NB4 (cell line): Measurements from ENCODE around the gene PKNOX2.

ENCODE experiments used
- DNase-seq: peaks from one replicate; pipeline ENCODE4 v3.0.0; 2010; ENCODE audit warnings: low read depth
- H3K4me3 ChIP-seq: one replicate; pipeline ENCODE4 v1.5.1; 2011; ENCODE audit warnings: mild to moderate bottlenecking, low read depth, low read length, moderate library complexity
- MYC ChIP-seq: IDR thresholded peaks from 2 replicates; pipeline ENCODE4 v1.6.1; 2011; ENCODE audit warnings: low read depth, low read length
- POLR2A ChIP-seq: IDR thresholded peaks from 2 replicates; pipeline ENCODE4 v1.6.1; 2011; ENCODE audit warnings: mild to moderate bottlenecking; ENCODE audit not compliant: insufficient read length; ENCODE audit errors: extremely low read depth
- TF ChIP-seq, protein P1 (sequence below): IDR thresholded peaks from one replicate; pipeline ENCODE4 v1.5.1; 2012; ENCODE audit warnings: low read depth, low read length
- TF ChIP-seq, protein P2 (sequence below): IDR thresholded peaks from 2 replicates; pipeline ENCODE4 v1.6.1; 2011; ENCODE audit warnings: low read depth, low read length

The PKNOX2 gene, protein sequence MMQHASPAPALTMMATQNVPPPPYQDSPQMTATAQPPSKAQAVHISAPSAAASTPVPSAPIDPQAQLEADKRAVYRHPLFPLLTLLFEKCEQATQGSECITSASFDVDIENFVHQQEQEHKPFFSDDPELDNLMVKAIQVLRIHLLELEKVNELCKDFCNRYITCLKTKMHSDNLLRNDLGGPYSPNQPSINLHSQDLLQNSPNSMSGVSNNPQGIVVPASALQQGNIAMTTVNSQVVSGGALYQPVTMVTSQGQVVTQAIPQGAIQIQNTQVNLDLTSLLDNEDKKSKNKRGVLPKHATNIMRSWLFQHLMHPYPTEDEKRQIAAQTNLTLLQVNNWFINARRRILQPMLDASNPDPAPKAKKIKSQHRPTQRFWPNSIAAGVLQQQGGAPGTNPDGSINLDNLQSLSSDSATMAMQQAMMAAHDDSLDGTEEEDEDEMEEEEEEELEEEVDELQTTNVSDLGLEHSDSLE

DNA sequence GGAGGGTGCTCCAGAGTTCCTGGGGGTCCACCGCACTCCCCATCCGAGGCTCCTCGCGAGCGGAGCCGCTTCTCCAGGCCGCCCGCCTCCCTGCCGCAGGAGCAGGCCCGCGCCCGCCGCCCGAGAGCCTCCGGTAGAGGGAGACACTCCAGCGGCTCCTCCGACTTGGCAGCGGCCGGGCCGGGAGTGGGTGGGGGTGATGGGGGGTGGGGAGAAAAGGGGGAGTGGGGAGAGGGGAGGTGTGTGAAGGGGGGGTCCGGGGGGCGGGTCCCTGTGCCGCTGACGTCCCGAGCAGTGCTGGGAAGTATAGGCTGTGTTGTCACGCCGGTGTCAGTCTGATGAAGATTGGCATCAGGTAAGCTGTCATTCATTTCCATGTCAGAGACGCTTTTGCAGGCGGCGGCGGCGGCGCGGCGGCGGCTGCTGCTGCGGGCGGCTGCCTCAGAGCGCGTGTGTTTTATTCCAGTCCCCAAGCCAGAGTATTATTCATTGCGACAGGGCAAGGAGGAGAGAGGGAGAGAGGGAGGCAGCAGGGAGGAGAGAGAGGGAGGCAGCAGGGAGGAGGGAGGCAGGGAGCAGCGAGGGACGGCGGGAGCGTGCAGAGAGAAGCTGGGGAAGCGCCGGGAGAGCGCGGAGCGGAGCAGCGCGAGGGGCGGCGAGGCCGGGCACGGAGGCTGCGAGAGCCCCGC, at the start of gene PKNOX2:
Gene PKNOX2 (plus strand): TSS at position 330 of the 689 bp plus-strand sequence. CDS start 186,555 bp downstream, outside the sequence.
- TF ChIP-seq, protein P1, sequence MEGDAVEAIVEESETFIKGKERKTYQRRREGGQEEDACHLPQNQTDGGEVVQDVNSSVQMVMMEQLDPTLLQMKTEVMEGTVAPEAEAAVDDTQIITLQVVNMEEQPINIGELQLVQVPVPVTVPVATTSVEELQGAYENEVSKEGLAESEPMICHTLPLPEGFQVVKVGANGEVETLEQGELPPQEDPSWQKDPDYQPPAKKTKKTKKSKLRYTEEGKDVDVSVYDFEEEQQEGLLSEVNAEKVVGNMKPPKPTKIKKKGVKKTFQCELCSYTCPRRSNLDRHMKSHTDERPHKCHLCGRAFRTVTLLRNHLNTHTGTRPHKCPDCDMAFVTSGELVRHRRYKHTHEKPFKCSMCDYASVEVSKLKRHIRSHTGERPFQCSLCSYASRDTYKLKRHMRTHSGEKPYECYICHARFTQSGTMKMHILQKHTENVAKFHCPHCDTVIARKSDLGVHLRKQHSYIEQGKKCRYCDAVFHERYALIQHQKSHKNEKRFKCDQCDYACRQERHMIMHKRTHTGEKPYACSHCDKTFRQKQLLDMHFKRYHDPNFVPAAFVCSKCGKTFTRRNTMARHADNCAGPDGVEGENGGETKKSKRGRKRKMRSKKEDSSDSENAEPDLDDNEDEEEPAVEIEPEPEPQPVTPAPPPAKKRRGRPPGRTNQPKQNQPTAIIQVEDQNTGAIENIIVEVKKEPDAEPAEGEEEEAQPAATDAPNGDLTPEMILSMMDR, result peak; percentile 28
- no peak for TF ChIP-seq POLR2A

DNA sequence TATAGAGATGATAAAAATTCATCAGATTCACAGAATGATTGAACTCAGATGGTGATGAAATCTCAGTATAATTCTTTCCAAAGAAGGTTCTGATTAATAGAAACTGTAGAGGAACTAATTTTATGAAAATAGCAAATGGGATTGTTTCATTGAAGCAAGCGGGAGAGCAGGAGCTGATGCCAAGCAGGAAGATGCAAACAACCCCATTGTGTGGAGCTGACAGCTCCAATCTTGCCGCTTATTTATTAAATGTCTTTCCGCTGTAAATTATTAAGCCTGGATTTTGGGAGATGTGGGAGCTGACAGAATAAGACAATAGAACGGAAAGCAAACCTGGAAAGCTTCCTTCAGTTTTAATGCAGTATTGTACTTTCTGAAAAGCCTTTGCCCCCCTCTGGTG, 47.1 kb upstream of the PKNOX2 start:
- DNase-seq, result no peak
- no peak overlapping the region for H3K4me3 ChIP-seq
- TF ChIP-seq, protein P1, result no peak
- TF ChIP-seq, protein P2, sequence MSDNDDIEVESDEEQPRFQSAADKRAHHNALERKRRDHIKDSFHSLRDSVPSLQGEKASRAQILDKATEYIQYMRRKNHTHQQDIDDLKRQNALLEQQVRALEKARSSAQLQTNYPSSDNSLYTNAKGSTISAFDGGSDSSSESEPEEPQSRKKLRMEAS, result no peak
- TF ChIP-seq POLR2A (no peak), MYC (no peak)

More for the DNA sequence above, at the start of gene PKNOX2:
- peak; percentile 60 for DNase-seq
- H3K4me3 ChIP-seq, result no peak within 1 kb of the TSS

DNA sequence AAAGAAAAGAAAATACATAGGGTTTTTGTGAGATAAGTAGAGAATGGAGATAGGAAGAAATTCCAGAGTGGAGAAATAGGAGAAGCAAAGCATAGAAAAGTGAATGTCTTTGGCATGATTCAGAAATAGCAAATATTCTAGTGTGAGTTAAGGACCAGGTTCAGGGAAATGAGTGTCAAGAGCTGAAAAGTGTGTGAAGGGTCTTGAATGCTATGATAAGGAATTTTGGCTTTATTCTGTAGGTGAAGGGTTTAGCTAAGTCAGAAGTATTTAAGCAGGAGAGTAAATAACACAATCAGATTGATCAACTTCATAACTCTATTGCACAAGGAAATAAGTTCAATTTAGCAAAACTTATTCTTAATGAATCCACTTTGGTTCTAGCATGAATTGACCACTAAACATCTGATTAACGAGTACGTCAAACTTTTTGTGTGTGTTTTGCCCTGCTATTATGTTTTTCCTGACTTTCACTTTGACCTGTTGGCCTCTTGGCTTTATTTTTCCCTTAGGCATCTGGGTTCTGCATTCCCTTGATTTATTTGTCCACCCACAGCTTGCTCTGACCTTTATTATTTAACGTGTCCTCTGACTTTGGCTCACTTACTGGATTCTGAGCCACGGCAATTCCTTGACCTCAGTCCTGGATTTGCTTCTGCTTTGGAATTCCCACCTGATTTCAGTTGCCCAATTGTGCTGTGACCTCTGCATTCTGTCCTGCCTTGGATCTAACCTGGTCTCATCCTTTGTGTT, 41.2 kb upstream of the PKNOX2 start:
- no peak overlapping the region for H3K4me3 ChIP-seq
- no peak for DNase-seq
- TF ChIP-seq MYC (no peak), POLR2A (no peak)
- TF ChIP-seq, protein P2, result no peak

DNA sequence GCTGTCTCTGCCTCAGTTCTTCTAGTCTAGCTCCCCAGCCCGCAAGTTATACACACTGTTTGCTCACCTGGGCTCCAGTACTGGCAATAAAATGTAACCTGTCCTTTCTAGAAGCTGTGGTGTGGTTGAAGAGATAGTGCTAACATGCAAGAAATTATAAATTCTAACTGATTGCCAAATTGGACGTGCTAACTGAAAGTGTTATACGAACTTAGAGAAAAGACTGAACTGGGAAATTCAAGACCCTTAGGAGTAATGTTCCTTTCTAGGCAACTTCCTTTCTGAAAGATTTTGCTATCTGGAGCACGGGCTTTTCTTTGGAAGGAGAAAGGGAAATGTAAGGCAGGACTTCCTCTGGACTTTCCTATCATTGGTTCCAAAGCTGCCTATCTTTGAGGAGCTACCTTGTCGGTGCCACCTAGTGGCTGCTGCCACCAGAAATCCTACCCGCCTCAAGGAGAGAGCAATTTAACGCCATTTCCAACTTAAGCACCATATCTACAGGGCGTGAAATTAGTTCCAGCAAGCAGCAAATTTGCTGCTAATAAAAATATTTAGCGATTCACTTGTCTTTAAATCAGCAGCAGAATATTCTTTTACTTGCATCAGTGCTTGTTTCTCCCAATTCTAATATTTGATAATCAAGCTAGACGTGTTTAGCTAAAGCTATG, 40.5 kb upstream of the PKNOX2 start:
- peak; percentile 67 for DNase-seq
- TF ChIP-seq, protein P2, result no peak
- TF ChIP-seq, protein P1, result peak; percentile 57
- TF ChIP-seq MYC (no peak), POLR2A (no peak)
- no peak overlapping the region for H3K4me3 ChIP-seq

DNA sequence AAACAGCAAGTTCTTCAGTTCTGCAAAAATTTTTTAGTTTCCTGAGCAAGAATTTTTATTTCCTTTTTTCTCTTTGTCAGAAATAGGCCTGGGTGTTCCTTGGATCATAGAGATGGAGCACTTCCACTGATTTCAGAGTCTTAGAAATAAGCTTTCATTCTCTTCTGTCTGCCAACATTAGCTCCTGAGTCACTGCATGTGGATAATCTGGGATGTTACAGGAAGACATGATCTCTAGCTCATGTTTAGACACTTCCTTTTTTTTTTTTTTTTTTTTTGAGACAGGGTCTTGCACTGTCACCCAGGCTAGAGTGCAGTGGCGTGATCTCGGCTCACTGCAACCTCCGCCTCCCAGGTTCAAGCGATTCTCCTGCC, 39.9 kb upstream of the PKNOX2 start:
- DNase-seq, result no peak
- H3K4me3 ChIP-seq, result no peak overlapping the region
- TF ChIP-seq, protein P1, result no peak
- TF ChIP-seq, protein P2, result no peak
- TF ChIP-seq MYC, result no peak
- TF ChIP-seq POLR2A, result no peak
